ENCODE measurements around the gene TRAF3IP3.

DNA sequence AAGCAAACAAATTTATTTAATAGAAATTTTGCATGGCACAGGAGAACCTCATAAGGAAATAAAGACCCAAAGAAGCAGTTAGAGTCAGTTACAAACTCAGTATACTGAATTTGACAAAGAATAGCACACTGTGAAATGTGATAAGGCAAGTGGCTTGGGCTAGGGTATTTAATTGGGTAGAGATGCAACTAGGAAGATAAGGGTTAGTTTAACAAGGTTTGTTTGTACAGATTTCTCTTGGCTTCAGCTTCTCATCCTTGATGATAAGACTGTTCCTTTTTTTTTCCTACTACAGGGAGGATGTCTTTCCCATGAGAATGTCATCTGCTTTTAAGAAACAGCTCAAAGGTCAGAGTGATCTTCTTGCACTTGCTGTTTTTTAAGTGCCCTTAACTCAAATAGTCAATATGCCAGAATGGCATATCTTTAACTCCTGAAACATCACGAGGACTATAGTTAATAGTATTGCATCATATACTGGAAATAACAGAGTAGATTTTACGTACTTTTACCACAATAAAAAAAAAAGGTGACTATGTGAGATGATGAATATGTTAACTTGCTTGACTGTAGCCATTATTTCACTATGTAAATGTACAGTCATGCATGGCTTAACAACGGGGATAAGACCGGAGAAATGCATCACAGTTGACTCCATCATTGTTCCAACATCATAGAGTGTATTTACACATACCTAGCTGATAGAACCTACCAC, 9.2 kb upstream of the TRAF3IP3 start:
- TF ChIP-seq CTCF (IDR thresholded peaks at IDR 0.05) (no peak), POLR2A (IDR thresholded peaks at IDR 0.05) (no peak), POLR2AphosphoS5 (IDR thresholded peaks at IDR 0.05; ENCODE audit: insufficient read depth in 1 of 2, low read depth in 1 of 2) (no peak)

Measured in vagina (tissue), 2 donors.